GM12873 (cell line): Measurements from ENCODE around the gene EXO5.

Source experiments
- TF ChIP-seq, protein P1 (sequence below): IDR thresholded peaks from 2 replicates; pipeline ENCODE4 v1.5.1; 2012; ENCODE audit warnings: low read depth, mild to moderate bottlenecking, moderate library complexity, low read length, control low read depth; ENCODE audit not compliant: insufficient read depth; ENCODE audit errors: missing control alignments

Gene EXO5

DNA sequence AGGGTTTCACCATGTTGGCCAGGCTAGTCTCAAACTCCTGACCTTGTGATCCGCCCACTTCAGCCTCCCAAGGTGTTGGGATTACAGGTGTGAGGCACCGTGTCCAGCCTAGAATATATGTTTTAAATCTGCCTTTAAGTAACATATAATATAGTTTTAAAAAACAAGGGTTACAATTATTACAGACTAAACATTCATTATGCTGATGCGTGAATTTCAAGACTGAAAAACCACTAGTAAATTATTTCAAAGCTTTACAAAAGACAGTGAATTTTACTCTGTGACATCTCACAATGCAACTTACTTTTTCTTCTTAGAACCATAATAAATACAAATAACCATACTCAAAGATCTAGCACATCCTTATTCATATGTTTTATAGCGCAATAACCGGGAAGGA, 47.6 kb downstream of the EXO5 start:
- TF ChIP-seq, protein P1, sequence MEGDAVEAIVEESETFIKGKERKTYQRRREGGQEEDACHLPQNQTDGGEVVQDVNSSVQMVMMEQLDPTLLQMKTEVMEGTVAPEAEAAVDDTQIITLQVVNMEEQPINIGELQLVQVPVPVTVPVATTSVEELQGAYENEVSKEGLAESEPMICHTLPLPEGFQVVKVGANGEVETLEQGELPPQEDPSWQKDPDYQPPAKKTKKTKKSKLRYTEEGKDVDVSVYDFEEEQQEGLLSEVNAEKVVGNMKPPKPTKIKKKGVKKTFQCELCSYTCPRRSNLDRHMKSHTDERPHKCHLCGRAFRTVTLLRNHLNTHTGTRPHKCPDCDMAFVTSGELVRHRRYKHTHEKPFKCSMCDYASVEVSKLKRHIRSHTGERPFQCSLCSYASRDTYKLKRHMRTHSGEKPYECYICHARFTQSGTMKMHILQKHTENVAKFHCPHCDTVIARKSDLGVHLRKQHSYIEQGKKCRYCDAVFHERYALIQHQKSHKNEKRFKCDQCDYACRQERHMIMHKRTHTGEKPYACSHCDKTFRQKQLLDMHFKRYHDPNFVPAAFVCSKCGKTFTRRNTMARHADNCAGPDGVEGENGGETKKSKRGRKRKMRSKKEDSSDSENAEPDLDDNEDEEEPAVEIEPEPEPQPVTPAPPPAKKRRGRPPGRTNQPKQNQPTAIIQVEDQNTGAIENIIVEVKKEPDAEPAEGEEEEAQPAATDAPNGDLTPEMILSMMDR, result no peak

DNA sequence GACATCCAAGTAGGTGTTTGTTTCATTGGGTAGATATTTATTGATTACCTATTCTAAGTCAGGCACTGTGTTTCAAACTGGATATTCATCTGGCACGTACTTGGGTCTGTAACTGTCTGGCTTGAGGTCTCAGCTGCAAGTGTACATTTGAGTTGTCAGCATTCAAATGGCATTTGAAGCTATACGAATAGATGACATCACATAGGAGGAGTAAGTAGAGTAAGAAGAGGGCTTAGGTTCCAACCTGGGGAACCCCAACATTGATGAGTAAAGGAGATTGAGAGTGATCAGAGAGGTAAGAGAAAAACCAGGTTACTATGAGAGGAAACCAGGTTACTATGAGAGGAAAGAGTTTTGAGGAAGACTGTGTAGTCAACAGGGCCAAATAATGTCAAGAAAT, 53.6 kb downstream of the EXO5 start:
- TF ChIP-seq, protein P1, result no peak

DNA sequence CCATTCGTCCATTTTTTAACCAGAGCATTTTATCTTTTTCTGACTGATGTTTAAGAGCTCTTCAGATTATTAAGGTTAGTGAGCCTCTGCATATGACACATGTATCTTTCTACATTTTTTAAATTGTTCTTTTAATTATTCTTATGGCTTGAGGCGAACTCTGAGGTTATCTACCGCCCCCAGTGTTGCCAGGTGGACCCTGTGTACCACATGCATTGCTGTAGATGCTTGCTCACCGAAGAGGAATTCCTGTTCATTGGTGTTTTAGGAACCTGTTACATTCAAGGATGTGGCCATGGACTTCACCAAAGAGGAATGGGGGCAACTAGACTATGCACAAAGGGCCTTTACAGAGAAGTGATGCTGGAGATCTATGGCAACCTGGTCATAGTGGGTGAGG, 54.7 kb downstream of the EXO5 start:
- TF ChIP-seq, protein P1, result no peak

DNA sequence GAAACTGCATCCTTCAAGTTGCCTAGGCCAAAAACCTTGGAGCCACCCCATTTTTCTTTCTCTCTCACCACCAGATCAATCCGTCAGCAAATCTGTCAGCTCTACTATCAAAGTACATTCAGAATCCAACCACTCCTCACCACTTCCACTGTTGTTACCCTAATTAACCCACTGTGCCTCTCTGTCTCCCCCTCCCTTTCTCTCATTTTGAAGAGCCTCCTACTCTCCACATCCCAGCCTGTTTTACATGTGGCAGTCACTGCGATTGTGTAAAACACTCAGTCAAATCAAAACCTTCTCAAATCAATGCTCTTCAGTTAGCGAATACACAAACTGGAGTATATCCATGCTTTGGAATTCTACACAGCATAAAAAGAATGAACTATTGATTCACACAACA, 55.9 kb downstream of the EXO5 start:
- TF ChIP-seq, protein P1, result no peak

DNA sequence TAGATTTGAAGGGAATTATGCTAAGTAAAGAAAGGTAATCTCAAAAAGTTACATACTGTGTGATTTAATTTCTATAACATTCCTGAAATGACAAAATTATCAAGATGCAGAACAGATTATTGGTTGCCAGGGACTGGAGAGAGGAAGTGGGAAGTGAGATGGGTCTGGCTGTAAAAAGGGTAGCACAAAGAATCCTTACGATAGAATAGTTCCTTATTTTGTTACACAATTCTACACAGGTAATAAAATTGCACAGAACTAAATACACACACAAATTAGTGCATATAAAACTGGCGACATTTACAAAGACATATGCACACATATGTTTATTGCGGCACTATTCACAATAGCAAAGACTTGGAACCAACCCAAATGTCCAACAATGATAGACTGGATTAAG, 56.3 kb downstream of the EXO5 start:
- TF ChIP-seq, protein P1, result no peak
